HepG2 (cell line): ENCODE results near the gene PHACTR1. TPM values are rescaled to one million over a fixed set of nuclear protein-coding genes. Genes with fewer than 3 reads are reported as not detected.

Source experiments
- GABPB1 ChIP-seq: IDR thresholded peaks from 2 replicates; pipeline ENCODE4 v1.6.1; 2016; ENCODE audit warnings: mild to moderate bottlenecking, missing genetic modification reagents, moderate library complexity, missing compliant biosample characterization
- PAXIP1 ChIP-seq: sonication (generic); formaldehyde crosslinking; conservative IDR thresholded peaks from 2 replicates; pipeline ENCODE4 v1.4.0; 2020; ENCODE audit warnings: mild to moderate bottlenecking, missing genetic modification reagents, moderate library complexity
- ZNF609 ChIP-seq: sonication (generic); formaldehyde crosslinking; IDR thresholded peaks from 2 replicates; pipeline ENCODE4 v1.4.0; 2020; ENCODE audit warnings: mild to moderate bottlenecking, missing genetic modification reagents, borderline replicate concordance
- ZNF687 ChIP-seq: sonication (generic); formaldehyde crosslinking; IDR thresholded peaks from 2 replicates; pipeline ENCODE4 v1.5.1; 2020; ENCODE audit warnings: mild to moderate bottlenecking, missing genetic modification reagents, moderate library complexity
- ZSCAN25 ChIP-seq: sonication (generic); formaldehyde crosslinking; IDR thresholded peaks from 2 replicates; pipeline ENCODE4 v1.8.0; 2022; ENCODE audit warnings: mild to moderate bottlenecking, missing genetic modification reagents
- polyA plus RNA-seq, 8 experiments: library from polyadenylated mRNA; depleted of rRNA in 3 of 8; stranded (reverse) in 7 of 8; unstranded in 1 of 8; fragments of >200 nt; fragmentation: Illumina TruSeq in 4 of 8; extraction: Trizol in 4 of 8; gene quantifications; 2 replicates each; pipeline versions ENCODE4 v1.2.1 to v1.2.3, GENCODE V29; 2011 to 2016; ENCODE audit warnings: low read depth in 4 of 8, missing spikeins in 1 of 8, mixed read lengths in 1 of 8; ENCODE audit not compliant: insufficient read depth in 1 of 8
- total RNA-seq, 5 experiments: library from RNA; depleted of rRNA; stranded (reverse); fragments of >200 nt; fragmentation: Illumina TruSeq; extraction: Trizol; gene quantifications; 2 replicates each; pipeline ENCODE4 v1.2.3, GENCODE V29; 2016; ENCODE audit warnings: low read depth in 1 of 5

Gene PHACTR1
- total and polyA plus RNA-seq, 2 of the 13 experiments (the other 11 are each of a cell fraction or from before 2014, with no cell fraction given), result 0.09 TPM; not detected in 1

- TF ChIP-seq ZNF687 (CRISPR knock-in tag), result peak; percentile 46
- peak; percentile 96 for TF ChIP-seq ZSCAN25 (CRISPR knock-in tag)
- peak; percentile 33; the same call in 1 of the 2 replicates for TF ChIP-seq PAXIP1 (CRISPR knock-in tag)
- TF ChIP-seq GABPB1 (CRISPR knock-in tag), result no peak
- TF ChIP-seq ZNF609 (CRISPR knock-in tag), result peak; percentile 28; the same call in 1 of the 2 replicates
Observed at GRCh38 chr6:13283331-13283730, 566.8 kb downstream of the PHACTR1 start (continued).
